OCI-LY7 (cell line): ENCODE data around the gene DUSP2.
"Not testable (repeated sequence)": the region's sequence is repeated elsewhere in the genome, so short reads cannot be mapped to it uniquely, and the experiment has no call there.

Experiments used
- EZH2phosphoT487 ChIP-seq: fragments of 200-600 bp; sonication (generic); IDR thresholded peaks from 2 replicates; pipeline ENCODE4 v1.6.1; 2018; ENCODE audit warnings: low read depth, borderline replicate concordance, mild to moderate bottlenecking, mixed run types, antibody characterized with exemption, low read length, moderate library complexity, mixed read lengths
- TF ChIP-seq, protein P1 (sequence below): fragments of 200-600 bp; sonication (generic); conservative IDR thresholded peaks from 2 replicates; pipeline ENCODE4 v1.5.1; 2014; ENCODE audit warnings: mild to moderate bottlenecking, antibody characterized with exemption, low read length, moderate library complexity, mixed read lengths

GRCh38 chr2:96141624-96141967, 3.6 kb downstream of the DUSP2 start:
- TF ChIP-seq, protein P1, sequence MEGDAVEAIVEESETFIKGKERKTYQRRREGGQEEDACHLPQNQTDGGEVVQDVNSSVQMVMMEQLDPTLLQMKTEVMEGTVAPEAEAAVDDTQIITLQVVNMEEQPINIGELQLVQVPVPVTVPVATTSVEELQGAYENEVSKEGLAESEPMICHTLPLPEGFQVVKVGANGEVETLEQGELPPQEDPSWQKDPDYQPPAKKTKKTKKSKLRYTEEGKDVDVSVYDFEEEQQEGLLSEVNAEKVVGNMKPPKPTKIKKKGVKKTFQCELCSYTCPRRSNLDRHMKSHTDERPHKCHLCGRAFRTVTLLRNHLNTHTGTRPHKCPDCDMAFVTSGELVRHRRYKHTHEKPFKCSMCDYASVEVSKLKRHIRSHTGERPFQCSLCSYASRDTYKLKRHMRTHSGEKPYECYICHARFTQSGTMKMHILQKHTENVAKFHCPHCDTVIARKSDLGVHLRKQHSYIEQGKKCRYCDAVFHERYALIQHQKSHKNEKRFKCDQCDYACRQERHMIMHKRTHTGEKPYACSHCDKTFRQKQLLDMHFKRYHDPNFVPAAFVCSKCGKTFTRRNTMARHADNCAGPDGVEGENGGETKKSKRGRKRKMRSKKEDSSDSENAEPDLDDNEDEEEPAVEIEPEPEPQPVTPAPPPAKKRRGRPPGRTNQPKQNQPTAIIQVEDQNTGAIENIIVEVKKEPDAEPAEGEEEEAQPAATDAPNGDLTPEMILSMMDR: not testable (repeated sequence)
- TF ChIP-seq EZH2phosphoT487: not testable (repeated sequence)
